NOMO-1 (cell line): ENCODE measurements around the gene RAD51B.
"Not testable (repeated sequence)": the region's sequence is repeated elsewhere in the genome, so short reads cannot be mapped to it uniquely, and the experiment has no call there.

Experiments used
- DNase-seq, 2 experiments: peaks; one replicate each; lab custom pipeline; 2025; ENCODE audit not compliant: unreplicated experiment in 2 of 2; lab: John Stamatoyannopoulos, UW

RAD51B gene

DNA sequence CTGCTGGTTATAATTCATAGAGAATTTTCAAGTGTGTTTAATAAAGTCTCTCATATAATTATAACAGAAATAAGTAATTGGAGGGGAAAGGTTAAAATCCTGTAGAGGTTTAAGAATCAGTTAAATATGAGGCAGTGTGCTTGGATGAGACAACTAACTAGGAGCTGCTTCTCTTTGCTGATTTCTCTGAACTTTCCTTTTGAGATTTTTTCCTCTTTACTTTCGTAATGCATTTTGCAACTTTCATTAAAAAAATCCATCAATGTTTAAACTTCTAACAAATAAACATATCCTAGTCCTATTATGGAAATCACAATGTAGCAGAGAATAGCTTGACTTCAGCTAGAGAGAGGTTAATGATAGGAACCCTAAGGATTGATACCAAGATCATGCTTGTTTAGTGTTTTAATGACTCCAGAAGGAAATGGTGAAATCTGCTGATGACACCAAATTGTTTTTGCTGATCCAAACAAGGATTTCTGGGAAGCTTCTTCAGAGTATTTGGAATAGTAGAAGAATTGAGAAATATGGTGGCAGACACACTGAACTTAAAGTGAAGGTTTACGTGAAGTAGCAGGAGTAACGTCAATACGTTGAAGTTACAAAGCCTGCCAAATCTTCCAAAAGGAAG is 122.6 kb downstream of the RAD51B start:
- DNase-seq: no peak

DNA sequence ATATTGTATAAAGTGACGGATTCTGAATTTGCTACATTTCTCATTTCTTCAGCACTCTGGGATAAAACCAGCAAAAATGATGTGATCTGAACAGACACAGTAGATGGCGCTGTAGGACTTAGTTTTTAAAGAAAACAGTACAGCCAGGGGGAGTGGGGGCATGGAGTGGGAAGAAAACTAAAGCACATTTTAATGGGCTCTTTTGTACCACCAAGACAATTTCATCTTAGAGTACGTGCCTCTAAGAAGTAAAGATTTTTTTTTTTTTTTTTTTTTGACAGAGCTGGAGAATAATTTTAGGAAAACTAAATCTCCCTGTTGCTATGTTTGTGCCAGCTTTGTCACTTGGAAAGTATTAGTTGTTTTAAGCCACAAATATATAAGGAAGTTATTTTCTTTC is 124.4 kb downstream of the RAD51B start:
- peak in 1 of 2 experiments; percentile 50 for DNase-seq

DNA sequence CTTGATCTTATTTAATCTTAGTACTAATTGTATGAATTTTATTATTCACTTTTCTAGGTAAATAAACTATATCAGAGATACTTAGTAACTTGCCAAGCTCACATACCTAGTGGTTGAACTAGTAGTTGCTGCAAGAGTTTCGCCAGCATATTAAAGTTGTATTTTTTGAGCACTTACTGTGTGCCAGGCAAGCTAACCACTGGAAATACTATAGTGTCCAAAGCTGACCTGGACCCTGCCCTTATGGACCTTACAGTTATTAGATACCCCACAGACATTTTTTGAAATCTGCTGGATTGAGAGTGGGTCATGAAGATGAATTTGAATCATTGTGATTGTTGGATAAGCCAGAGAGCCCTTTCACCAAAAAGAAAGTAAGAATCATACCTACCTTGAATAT is 125.0 kb downstream of the RAD51B start:
- no peak for DNase-seq

DNA sequence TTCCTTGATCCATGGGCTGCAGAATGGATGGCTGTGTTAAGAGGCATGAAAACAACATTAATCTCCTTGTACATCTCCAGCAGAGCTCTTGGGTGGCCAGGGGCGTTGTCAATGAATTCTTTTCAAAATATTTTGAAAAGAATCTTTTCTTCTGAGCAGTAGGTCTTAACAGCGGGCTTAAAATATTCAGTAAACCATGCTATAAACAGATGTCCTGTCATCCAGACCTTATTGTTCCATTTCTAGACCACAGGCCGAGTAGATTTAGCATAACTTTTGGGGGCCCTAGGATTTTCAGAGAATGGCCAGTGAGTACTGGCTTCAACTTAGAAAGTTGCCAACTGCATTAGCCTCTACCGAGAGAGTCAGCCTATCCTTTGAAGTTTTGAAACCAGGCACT is 130.2 kb downstream of the RAD51B start:
- no peak for DNase-seq

DNA sequence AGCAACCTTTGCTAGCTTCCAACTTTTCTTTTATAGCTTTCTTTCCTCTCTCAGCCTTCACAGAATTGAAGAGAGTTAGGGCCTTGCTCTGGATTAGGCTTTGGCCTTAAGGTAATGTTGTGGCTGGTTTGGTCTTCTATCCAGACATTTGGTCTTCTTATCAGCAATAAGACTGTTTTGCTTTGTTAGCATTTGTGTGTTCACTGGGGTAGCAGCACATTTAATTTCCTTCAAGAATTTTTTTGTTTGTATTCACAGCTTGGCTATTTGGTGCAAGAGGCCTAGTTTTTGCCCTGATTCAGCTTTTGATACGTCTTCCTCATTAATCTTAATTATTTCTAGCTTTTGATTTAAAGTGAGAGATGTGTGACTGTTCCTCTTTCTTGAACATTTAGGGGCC is 130.8 kb downstream of the RAD51B start:
- DNase-seq: no peak

DNA sequence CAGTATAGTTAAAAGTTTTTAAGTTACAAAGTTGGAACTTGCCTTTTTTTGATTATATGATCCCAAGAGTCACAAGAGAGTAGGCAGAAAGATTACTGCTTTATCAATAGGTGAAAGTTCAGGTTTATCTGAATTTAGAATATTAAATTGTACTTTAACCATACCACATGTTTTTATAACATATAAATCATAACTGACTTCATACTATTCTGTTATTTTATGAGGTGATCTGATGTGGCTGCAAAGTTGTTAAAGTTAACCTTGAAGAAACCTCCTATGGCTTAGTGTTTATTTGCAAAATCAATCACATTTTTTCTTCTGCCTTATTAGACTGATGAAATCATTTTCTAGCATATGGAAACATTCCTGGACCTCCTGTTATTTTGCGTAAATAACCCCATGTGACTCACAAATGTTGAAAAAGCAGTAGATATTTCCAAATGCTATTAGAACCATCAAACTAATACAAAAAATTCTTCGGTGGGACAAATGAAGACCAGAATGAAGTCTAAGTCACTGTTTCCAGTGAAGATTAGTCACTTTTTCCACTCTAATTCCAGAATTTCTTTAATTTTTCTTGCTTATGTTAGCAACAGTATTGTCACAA is 132.1 kb downstream of the RAD51B start:
- no peak for DNase-seq

DNA sequence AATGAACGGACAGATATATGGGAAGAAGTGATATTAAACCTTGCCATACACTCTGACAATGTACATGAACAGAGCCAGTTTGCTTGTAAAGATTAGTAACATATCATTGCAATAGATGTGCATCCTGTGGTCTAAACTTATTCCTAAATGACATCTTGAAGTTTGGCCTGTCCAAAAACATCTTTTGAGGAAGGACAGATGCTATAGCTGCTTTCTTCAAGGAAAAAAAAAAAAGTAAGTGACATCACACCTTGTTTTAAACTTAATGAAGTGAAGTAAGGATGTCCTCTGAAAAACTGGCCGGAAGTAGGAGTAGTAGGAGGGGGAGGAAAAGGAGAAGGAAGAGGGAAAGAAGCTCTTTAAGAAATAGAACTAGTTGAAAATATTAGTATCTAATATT is 132.8 kb downstream of the RAD51B start:
- no peak for DNase-seq

DNA sequence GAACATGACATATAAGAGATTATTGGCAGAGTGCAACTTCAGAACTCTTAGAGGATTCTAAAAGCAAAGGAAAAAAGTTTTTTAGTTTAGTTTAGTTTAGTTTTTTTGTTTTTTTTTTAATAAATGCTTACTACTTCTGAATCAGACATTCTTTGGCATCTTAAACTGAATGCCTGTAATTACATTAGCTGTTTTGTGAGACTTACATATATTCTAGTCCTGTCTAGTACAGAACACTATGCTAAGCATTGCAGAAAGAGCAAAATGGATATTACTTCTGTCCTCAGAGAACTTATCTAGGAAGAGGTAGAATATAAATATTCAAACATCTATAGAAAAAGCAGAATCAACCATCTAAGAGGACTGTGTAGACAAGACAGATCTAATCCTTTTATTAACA is 133.2 kb downstream of the RAD51B start:
- no peak for DNase-seq

DNA sequence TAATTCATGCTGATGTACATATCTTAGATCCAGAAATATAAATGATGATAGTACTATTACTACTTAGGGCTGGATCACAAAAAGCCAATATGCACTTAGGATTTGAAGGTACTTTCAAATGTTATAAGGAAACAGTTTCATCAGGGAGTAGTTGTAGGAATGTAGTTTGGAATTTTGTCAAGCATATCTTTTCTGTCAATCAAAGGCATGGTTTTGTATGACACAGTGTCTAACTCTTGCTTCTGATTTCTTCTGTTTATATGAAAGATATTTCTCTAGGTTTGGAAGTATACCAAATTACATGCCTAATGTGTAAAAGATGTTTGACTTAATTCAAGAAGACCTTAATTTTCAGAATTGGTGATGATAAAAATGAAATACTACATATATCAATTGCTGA is 135.7 kb downstream of the RAD51B start:
- no peak for DNase-seq

DNA sequence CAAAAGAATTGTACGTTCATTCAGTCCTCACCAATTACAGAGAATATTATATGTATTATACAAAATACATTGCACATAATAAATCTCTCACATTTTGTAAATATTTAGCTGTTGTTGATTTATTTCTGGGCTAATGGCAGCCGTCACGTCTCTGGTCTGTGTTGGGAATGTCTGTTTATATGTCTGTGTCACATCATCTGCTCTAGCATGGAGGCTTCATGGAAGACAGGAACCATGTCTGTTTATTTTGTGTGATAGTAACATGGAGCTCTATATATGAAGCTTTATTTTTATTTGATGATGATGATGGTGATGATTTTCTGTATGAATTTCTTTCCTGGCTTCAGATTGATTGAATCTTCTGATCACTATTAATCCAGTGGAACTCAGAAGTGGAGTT is 138.4 kb downstream of the RAD51B start:
- no peak for DNase-seq

DNA sequence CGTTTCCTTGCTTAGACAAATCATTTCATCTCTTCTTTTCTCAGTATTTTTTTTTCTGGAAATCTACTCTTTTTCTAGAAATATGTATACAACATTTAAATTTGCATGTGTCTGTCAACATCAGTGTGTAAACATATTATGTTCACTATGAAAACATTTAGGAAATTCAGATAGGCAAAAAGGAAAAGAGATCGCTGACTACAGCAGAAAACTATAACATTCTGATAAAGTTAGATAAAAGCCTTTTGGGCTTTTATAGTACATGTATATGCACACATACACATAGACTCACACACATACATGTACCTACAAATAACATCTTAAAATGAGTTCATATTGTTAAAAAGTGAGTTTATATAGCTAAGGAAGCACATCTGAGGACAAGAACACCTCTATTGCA is 142.1 kb downstream of the RAD51B start:
- no peak for DNase-seq

DNA sequence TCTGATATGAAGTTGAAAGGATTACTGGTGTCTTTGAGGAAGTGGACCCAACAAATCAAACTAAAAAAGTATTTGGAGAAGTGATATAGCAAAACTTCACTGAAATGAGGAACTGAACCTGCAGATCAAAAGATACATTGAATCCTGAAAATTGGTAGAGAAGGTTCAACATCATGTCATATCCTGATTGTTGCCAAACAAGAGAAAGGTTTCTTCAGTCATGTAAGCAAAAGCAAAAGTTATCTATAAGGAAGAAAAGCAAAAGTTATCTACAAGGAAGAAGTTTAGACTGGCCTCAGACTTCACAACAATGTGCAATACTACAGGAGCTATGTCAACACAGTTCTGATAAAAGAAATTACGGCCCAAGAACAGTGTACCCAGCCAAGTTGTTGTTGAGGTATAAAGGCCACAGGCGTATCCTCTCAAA is 142.7 kb downstream of the RAD51B start:
- peak; percentile 83 to 99 for DNase-seq

DNA sequence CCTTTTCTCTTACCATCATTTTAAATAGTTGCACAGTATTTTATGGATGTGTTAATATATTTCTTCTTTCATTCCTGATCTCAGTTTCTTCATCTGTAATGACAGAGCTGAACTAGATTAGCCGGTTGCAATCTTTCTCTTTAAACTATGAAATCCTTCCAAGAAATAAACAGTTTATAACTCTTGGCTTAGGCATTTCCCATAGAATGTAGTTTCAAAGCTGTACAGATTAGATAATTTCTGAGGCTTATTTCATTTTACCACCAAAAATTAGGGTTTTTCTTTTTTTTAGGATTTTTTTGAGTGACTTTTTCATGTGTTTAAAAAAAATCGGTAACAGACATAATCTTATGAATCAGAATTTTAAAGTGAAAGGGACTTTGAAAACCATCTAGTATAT is 144.0 kb downstream of the RAD51B start:
- DNase-seq: no peak

DNA sequence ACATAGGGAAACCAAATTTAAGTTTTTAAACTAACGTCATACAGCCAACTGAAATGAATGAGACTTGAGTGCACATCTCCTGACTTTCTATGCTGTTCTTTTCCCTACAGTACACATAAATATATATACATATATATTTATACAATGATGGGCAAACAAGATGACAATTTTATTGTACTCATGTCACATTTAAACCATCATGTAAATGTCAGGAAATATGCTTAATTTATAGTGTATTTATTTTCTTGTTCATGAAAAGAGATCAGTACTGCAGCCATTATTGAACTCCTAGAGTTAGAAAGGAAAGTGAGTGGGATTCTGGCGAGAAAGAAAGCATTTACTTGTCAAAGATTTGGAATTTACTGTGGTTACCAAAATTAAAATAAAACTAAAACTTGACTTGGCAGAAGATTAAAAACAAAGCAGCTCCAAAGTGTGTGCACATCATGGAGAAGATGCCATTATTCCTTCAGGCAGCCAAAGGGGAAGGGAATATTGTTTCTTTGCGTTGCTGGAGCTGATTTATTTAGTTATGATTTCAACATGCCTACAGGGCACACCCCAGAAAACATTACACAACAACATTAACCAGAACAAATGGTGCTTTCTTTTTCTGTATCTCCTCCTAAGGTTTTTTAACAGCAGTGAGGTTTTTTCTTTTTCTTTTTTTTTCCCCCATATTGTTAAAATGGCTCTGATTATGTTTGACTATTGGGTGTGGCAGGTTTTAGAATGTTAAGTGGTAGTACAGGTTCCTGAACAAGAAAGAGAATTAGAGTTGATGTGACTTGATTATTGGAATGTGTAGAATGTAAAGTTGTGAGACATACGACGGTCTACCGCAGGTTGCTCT is 144.6 kb downstream of the RAD51B start:
- peak; percentile 25 to 64 for DNase-seq

DNA sequence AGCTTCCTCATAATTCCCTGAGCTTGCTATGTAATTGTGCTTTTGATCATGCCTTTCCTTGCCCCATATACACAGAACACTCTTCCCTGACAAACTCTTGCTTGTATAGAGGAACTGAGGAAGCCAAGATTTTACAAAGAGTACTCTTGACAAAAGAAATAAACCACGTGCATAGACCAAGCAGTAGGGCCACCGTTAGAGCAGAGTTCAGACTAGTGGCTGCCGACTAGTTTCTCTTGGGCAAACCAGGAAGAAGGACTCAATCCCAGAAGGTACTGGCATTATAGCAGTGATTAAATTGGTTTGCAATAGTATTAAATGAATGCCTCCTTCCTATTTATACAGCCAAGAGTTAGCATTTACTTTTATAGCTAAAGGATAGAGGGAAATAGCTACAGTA is 146.1 kb downstream of the RAD51B start:
- no peak for DNase-seq

DNA sequence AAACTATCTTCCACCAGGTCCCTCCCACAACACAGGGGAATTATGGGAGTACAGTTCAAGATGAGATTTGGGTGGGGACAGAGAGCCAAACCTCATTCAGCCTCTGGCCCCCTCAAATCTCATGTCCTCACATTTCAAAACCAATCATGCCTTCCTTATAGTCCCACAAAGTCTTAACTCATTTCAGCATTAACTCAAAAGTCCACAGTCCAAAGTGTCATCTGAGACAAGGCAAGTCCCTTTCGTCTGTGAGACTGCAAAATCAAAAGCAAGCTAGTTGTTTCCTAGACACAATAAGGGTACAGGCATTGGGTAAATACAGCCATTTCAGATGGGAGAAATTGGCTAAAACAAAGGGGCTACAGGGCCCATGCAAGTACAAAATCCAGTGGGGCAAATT is 147.6 kb downstream of the RAD51B start:
- no peak for DNase-seq

DNA sequence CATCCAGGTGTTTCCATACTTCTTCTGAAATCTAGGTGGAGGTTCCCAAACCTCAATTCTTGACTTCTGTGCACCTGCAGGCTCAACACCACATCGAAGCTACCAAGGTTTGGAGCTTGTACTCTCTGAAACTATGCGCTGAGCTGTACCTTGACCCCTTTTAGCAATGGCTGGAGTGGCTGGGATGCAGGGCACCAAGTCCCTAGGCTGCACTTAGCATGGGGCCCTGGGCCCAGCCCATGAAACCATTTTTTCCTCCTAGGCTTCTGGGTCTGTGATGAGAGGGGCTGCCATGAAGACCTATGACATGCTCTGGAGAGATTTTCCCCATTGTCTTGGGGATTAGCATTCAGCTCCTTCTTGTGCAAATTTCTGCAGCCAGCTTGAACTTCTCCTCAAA is 148.4 kb downstream of the RAD51B start:
- not testable (repeated sequence) for DNase-seq

DNA sequence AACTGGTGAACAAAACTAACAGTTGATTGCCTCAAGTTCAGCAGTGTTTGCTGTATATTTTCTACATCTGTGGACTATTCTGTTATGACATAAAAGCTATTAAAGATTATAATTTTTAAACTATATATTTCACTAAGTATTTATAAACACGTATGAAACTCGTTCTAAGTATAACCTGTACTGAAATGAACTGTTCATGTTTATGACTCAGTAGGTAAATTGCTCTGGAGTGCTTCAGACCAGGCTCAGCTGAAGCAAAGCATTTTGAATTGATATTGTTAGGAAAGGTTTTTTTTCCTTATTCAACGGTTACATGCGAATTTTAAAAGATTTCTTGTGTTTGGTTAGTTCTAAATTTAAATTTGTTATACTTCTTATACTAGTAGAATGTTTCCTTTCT is 151.3 kb downstream of the RAD51B start:
- no peak for DNase-seq

DNA sequence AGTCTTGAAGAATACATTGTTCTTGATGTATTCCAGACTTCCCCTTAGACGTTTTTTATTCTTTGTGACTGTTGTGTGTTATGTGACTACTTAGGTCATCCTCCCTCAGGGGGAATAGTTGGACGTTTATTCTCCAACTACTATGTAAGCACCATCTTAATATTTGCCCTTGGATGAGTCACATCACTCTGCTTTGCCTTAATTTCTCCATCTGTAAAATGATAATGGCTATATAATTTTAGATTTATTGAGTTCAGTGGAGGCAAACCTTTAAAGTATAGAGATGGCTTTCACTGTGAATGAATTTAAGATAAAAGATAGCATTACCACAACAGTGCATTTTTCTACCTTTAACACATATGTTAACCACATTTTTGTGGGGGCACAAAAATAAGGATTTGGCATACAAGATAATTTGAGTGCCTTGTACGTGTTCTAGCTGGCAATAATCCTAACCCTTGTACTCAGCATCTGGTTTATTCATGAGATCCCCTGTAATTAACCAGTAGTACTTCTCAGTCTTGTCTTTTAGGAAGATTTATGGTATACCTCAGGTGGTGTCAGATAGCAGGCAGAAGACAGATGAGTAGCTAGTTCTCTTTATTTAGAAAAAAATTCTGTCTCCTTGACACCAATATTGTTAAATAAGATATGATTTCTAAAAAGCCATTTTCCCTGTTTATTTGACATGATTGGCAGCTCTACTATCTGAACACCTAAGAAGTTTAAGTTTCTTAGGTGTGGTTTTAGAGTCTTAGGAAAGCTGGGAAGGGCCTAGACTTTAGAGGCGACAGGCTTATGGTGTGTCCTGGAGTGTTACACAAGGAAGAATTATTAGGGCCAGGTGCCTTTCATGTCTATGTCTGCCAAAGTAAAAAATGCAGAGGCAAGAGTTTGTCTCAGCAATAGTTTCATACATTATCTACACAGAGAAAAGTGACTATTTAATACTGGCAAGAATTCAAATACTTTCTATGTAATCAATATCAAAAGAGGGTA is 152.3 kb downstream of the RAD51B start:
- DNase-seq: no peak

DNA sequence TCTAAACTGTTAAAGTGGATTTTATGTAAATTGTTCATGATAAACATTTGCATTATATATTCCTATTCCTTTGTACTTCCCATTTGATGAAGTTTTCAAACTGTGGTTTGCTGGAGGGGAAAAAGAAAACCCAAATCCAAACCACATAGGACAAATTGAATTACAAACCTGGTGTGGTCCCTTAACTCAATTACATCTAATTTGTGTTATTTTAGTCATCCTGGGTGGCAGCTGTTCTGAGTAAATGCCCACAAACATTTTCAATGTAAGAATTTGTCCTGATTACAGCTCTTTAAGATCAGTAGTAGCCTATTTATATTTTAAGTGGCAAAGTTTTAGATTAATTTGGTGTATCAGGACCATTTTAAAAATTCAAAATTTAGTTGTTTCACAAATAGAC is 153.9 kb downstream of the RAD51B start:
- no peak for DNase-seq

DNA sequence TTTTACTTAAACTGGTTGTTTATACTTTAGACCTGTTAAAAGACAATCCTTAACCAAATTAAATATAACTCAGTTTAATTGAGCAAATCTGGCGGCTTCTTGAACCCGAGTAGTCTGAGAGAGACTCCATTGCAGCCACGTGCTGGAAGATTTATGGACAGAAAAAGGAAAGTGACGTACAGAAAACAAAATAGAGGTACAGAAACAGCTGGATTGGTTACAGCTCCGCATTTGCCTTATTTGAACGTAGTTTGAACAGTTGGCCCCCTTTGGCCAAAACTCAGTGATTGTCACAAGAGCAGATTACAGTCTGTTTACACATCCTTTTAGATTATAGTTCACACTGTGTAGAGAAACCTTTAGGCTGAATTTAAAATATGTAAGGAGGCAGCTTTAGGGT is 155.9 kb downstream of the RAD51B start:
- no peak for DNase-seq
